Panc1 (cell line): ENCODE measurements around the gene PPT1. TPM values are rescaled to one million over a fixed set of nuclear protein-coding genes. Genes with fewer than 3 reads are reported as not detected.

Experiments
- ATAC-seq: fragments of 200-7000 bp; cut with Tn5 transposase; 2 replicates; pipeline ENCODE4 v1.9.1; 2020; ENCODE audit warnings: mild to moderate bottlenecking, moderate library complexity
- BruUV-seq: library from RNA; stranded (reverse); fragments of 400-500 nt; replicated peaks from 2 replicates; lab custom pipeline; 2021; lab: Mats Ljungman, UMichigan
- CTCF ChIA-PET: fragments of 300-600 bp; sonication (Branson Sonifier 250); formaldehyde crosslinking; loops from one replicate; lab custom pipeline; 2022; ENCODE audit warnings: antibody characterized with exemption; lab: Charles Lee
- POLR2A ChIA-PET: fragments of 300-600 bp; sonication (Branson Sonifier 250); formaldehyde crosslinking; loops from one replicate; lab custom pipeline; 2022; ENCODE audit warnings: antibody characterized with exemption; lab: Charles Lee
- DNase-seq: peaks from one replicate; pipeline ENCODE4 v3.0.0-alpha.2; 2010; ENCODE audit warnings: low read depth, low spot score
- H3K27ac ChIP-seq: 2 replicates; pipeline ENCODE4 v1.5.1; 2011; ENCODE audit warnings: mild to moderate bottlenecking, low read length, inconsistent platforms
- H3K27me3 ChIP-seq: fragments of 200-500 bp; sonication (Bioruptor generic); 2 replicates; pipeline ENCODE4 v1.6.0; 2014; ENCODE audit warnings: low read length, inconsistent platforms; ENCODE audit not compliant: control insufficient read depth, insufficient read depth
- H3K36me3 ChIP-seq: fragments of 200-500 bp; sonication (Bioruptor generic); 2 replicates; pipeline ENCODE4 v1.5.1; 2014; ENCODE audit warnings: inconsistent platforms, mild to moderate bottlenecking, low read length, moderate library complexity; ENCODE audit not compliant: control insufficient read depth, insufficient read depth
- H3K4me1 ChIP-seq: 2 replicates; pipeline ENCODE4 v1.5.1; 2011; ENCODE audit warnings: inconsistent platforms, mild to moderate bottlenecking, low read length, moderate library complexity; ENCODE audit not compliant: control insufficient read depth, insufficient read depth
- H3K4me3 ChIP-seq, 2 experiments: 2 replicates each; pipeline ENCODE4 v1.5.1; 2011 to 2012; ENCODE audit warnings: low read depth in 2 of 2, low read length in 2 of 2, mild to moderate bottlenecking in 2 of 2, inconsistent platforms in 1 of 2, moderate library complexity in 1 of 2
- H3K9me3 ChIP-seq: fragments of 200-500 bp; sonication (Bioruptor generic); 2 replicates; pipeline ENCODE4 v1.5.1; 2014; ENCODE audit warnings: low read depth, mild to moderate bottlenecking, inconsistent platforms, low read length, moderate library complexity; ENCODE audit not compliant: control insufficient read depth, insufficient read depth
- POLR2AphosphoS5 ChIP-seq: IDR thresholded peaks from 2 replicates; pipeline ENCODE4 v1.6.1; 2012; ENCODE audit warnings: mild to moderate bottlenecking, low read depth, low read length, moderate library complexity
- SIN3A ChIP-seq: IDR thresholded peaks from 2 replicates; pipeline ENCODE4 v1.6.1; 2012; ENCODE audit warnings: low read depth, mild to moderate bottlenecking, low read length, moderate library complexity, borderline replicate concordance; ENCODE audit not compliant: insufficient read depth
- TCF7L2 ChIP-seq: IDR thresholded peaks from 2 replicates; pipeline ENCODE4 v1.6.1; 2011; ENCODE audit warnings: mild to moderate bottlenecking, low read depth, low read length, inconsistent platforms
- in situ Hi-C: cut with HindIII; loops from 2 replicates; pipeline ENCODE4 v1.10.0; 2016; ENCODE audit warnings: low sequenced_read_pairs, low pct_unique_long_range_greater_than_20kb
- intact Hi-C: fragments of 100-400 bp; cut with micrococcal nuclease; formaldehyde crosslinking; loops from one replicate; pipeline ENCODE4 v1.10.0; 2022; ENCODE audit not compliant: unreplicated experiment
- total RNA-seq: library from RNA; stranded (reverse); gene quantifications from one replicate; pipeline ENCODE4 v1.2.1, GENCODE V29; 2021; ENCODE audit not compliant: unreplicated experiment
- TF ChIP-seq, protein P1 (sequence below): fragments of 450-650 bp; IDR thresholded peaks from 2 replicates; pipeline ENCODE4 v1.5.1; 2017; ENCODE audit warnings: mild to moderate bottlenecking
- TF ChIP-seq, protein P2 (sequence below), 2 experiments: IDR thresholded peaks; 2 replicates each; pipeline ENCODE4 v1.6.1; 2011 to 2012; ENCODE audit warnings: low read depth in 2 of 2, control low read depth in 1 of 2, low read length in 1 of 2, mild to moderate bottlenecking in 1 of 2, moderate library complexity in 1 of 2; ENCODE audit not compliant: insufficient read depth in 1 of 2

Gene PPT1
- total RNA-seq, 1 experiment from 2014 or later = 158 TPM

- ChIA-PET CTCF (no interaction called here), POLR2A (no interaction called here)
- ATAC-seq (no peak), DNase-seq (no peak)
- no peak for TF ChIP-seq POLR2AphosphoS5
- TF ChIP-seq, protein P1, sequence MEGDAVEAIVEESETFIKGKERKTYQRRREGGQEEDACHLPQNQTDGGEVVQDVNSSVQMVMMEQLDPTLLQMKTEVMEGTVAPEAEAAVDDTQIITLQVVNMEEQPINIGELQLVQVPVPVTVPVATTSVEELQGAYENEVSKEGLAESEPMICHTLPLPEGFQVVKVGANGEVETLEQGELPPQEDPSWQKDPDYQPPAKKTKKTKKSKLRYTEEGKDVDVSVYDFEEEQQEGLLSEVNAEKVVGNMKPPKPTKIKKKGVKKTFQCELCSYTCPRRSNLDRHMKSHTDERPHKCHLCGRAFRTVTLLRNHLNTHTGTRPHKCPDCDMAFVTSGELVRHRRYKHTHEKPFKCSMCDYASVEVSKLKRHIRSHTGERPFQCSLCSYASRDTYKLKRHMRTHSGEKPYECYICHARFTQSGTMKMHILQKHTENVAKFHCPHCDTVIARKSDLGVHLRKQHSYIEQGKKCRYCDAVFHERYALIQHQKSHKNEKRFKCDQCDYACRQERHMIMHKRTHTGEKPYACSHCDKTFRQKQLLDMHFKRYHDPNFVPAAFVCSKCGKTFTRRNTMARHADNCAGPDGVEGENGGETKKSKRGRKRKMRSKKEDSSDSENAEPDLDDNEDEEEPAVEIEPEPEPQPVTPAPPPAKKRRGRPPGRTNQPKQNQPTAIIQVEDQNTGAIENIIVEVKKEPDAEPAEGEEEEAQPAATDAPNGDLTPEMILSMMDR = no peak
- TF ChIP-seq SIN3A = no peak
- no peak for TF ChIP-seq TCF7L2
- TF ChIP-seq, protein P2, sequence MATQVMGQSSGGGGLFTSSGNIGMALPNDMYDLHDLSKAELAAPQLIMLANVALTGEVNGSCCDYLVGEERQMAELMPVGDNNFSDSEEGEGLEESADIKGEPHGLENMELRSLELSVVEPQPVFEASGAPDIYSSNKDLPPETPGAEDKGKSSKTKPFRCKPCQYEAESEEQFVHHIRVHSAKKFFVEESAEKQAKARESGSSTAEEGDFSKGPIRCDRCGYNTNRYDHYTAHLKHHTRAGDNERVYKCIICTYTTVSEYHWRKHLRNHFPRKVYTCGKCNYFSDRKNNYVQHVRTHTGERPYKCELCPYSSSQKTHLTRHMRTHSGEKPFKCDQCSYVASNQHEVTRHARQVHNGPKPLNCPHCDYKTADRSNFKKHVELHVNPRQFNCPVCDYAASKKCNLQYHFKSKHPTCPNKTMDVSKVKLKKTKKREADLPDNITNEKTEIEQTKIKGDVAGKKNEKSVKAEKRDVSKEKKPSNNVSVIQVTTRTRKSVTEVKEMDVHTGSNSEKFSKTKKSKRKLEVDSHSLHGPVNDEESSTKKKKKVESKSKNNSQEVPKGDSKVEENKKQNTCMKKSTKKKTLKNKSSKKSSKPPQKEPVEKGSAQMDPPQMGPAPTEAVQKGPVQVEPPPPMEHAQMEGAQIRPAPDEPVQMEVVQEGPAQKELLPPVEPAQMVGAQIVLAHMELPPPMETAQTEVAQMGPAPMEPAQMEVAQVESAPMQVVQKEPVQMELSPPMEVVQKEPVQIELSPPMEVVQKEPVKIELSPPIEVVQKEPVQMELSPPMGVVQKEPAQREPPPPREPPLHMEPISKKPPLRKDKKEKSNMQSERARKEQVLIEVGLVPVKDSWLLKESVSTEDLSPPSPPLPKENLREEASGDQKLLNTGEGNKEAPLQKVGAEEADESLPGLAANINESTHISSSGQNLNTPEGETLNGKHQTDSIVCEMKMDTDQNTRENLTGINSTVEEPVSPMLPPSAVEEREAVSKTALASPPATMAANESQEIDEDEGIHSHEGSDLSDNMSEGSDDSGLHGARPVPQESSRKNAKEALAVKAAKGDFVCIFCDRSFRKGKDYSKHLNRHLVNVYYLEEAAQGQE (IDR thresholded peaks at IDR 0.05; ENCODE audit: insufficient read depth in 1 of 2, low read depth in 2 of 2, low read length in 1 of 2) = no peak
- 0 out of 2 replicates have a peak, but pooled peaks cover 3% of the 10 kb centered on the region for H3K27me3 ChIP-seq
- BruUV-seq = no TSS peak
- intact Hi-C loops (no loop called here), in situ Hi-C loops (no loop called here)
- peaks cover 5% of the 10 kb centered on the region; the same call in 1 of the 2 replicates for H3K9me3 ChIP-seq
- H3K4me1 ChIP-seq = no peaks in the 10 kb centered on the region
- H3K4me3 ChIP-seq = no peak overlapping the region
- no peaks in the 10 kb centered on the region for H3K36me3 ChIP-seq
- no peak overlapping the region for H3K27ac ChIP-seq
Observed at GRCh38 chr1:40024671-40025070, 72.4 kb downstream of the PPT1 start.

- H3K27me3 ChIP-seq = 0 out of 2 replicates have a peak, but pooled peaks cover under 1% of the 10 kb centered on the region
- in situ Hi-C loops = no loop called here
- DNase-seq (no peak), ATAC-seq (no peak)
- H3K4me3 ChIP-seq = no peak overlapping the region
- H3K9me3 ChIP-seq = peaks cover 5% of the 10 kb centered on the region; the same call in 1 of the 2 replicates
- no peaks in the 10 kb centered on the region for H3K4me1 ChIP-seq
- BruUV-seq = no TSS peak
- intact Hi-C loops = no loop called here
- TF ChIP-seq, protein P2 (IDR thresholded peaks at IDR 0.05; ENCODE audit: insufficient read depth in 1 of 2, low read depth in 2 of 2, low read length in 1 of 2) = no peak
- no peak for TF ChIP-seq TCF7L2
- TF ChIP-seq, protein P1 = no peak
- TF ChIP-seq POLR2AphosphoS5 = no peak
- no peak for TF ChIP-seq SIN3A
- POLR2A ChIA-PET = no interaction called here
- CTCF ChIA-PET = interaction anchor here (0.7 kb wide), 1 partner anchor 160 kb away, joined by 3 read pairs; no protein-coding TSS in a partner anchor
- H3K36me3 ChIP-seq = no peaks in the 10 kb centered on the region
- H3K27ac ChIP-seq = no peak overlapping the region
Observed at GRCh38 chr1:40023379-40023944, 73.6 kb downstream of the PPT1 start.
